A673 (cell line): ENCODE measurements around the gene CPA4. TPM values are rescaled to one million over a fixed set of nuclear protein-coding genes. Genes with fewer than 3 reads are reported as not detected.
A peak's percentile ranks its signal among the peaks of the same experiment; 100 is the strongest.
"Not testable (repeated sequence)": the region's sequence is repeated elsewhere in the genome, so short reads cannot be mapped to it uniquely, and the experiment has no call there.

Source experiments
- Bru-seq: library from RNA; stranded (reverse); fragments of 400-500 nt; gene quantifications from one replicate; lab custom pipeline; 2021; lab: Mats Ljungman, UMichigan
- BruChase-seq, 2 experiments: library from RNA; stranded (reverse); fragments of 400-500 nt; gene quantifications; one replicate each; lab custom pipeline; 2021; lab: Mats Ljungman, UMichigan
- BruUV-seq: library from RNA; stranded (reverse); fragments of 400-500 nt; replicated peaks from 2 replicates; lab custom pipeline; 2021; lab: Mats Ljungman, UMichigan
- CTCF ChIA-PET: fragments of 300-600 bp; sonication (Branson Sonifier 250); formaldehyde crosslinking; loops from one replicate; lab custom pipeline; 2022; ENCODE audit warnings: antibody characterized with exemption; lab: Charles Lee
- POLR2A ChIA-PET: fragments of 300-600 bp; sonication (Branson Sonifier 250); formaldehyde crosslinking; loops from one replicate; lab custom pipeline; 2022; ENCODE audit warnings: antibody characterized with exemption; ENCODE audit not compliant: low non-redundant PET; lab: Charles Lee
- DNase-seq: peaks from one replicate; pipeline ENCODE4 v3.0.0-alpha.2; 2015; ENCODE audit warnings: low spot score
- H3K27ac ChIP-seq: fragments of 200-600 bp; sonication (generic); 2 replicates; pipeline ENCODE4 v1.5.1; 2016; ENCODE audit warnings: mixed run types, low read depth, mild to moderate bottlenecking, mixed read lengths, antibody characterized with exemption, low read length; ENCODE audit not compliant: poor library complexity, severe bottlenecking
- H3K27me3 ChIP-seq: fragments of 200-600 bp; sonication (generic); replicated peaks from 2 replicates; pipeline ENCODE4 v1.6.1; 2017; ENCODE audit warnings: mixed run types, low read depth, mild to moderate bottlenecking, mixed read lengths, antibody characterized with exemption, low read length; ENCODE audit not compliant: insufficient read depth, poor library complexity
- H3K36me3 ChIP-seq: fragments of 200-600 bp; sonication (generic); 2 replicates; pipeline ENCODE4 v1.6.1; 2016; ENCODE audit warnings: mixed run types, mild to moderate bottlenecking, mixed read lengths, antibody characterized with exemption, low read length; ENCODE audit not compliant: insufficient read depth, poor library complexity, severe bottlenecking
- H3K4me1 ChIP-seq: fragments of 200-600 bp; sonication (generic); 2 replicates; pipeline ENCODE4 v1.6.1; 2017; ENCODE audit warnings: mixed run types, mild to moderate bottlenecking, mixed read lengths, antibody characterized with exemption, low read length; ENCODE audit not compliant: insufficient read depth, poor library complexity, severe bottlenecking
- H3K4me3 ChIP-seq: fragments of 200-600 bp; sonication (generic); 2 replicates; pipeline ENCODE4 v1.5.1; 2016; ENCODE audit warnings: low read depth, mixed run types, mild to moderate bottlenecking, mixed read lengths, low read length; ENCODE audit not compliant: poor library complexity, severe bottlenecking
- H3K9me3 ChIP-seq: fragments of 200-600 bp; sonication (generic); 2 replicates; pipeline ENCODE4 v1.6.1; 2016; ENCODE audit warnings: mixed run types, low read depth, mild to moderate bottlenecking, mixed read lengths, antibody characterized with exemption, low read length; ENCODE audit not compliant: poor library complexity, severe bottlenecking
- EZH2 ChIP-seq: fragments of 200-600 bp; sonication (generic); IDR thresholded peaks from 2 replicates; pipeline ENCODE4 v1.6.1; 2017; ENCODE audit warnings: borderline replicate concordance, low read depth, mild to moderate bottlenecking, mixed read lengths, antibody characterized with exemption, low read length; ENCODE audit not compliant: poor library complexity, severe bottlenecking
- intact Hi-C: fragments of 100-400 bp; cut with micrococcal nuclease; formaldehyde crosslinking; loops from one replicate; pipeline ENCODE4 v1.10.0; 2022; ENCODE audit not compliant: unreplicated experiment
- long read RNA-seq: library from polyadenylated mRNA; stranded (forward); transcript quantifications from one replicate; pipeline ENCODE4 v2.0.0, GENCODE V29; 2022
- total RNA-seq: library from RNA; stranded (reverse); gene quantifications from 2 replicates; pipeline ENCODE4 v1.2.3, GENCODE V29; 2021
- TF ChIP-seq, protein P1 (sequence below): fragments of 300-800, 200-600 bp; sonication (generic); conservative IDR thresholded peaks from 2 replicates; pipeline ENCODE4 v1.5.1; 2017; ENCODE audit warnings: low read depth, mild to moderate bottlenecking, antibody characterized with exemption, low read length, moderate library complexity, mixed read lengths

The CPA4 gene, protein sequence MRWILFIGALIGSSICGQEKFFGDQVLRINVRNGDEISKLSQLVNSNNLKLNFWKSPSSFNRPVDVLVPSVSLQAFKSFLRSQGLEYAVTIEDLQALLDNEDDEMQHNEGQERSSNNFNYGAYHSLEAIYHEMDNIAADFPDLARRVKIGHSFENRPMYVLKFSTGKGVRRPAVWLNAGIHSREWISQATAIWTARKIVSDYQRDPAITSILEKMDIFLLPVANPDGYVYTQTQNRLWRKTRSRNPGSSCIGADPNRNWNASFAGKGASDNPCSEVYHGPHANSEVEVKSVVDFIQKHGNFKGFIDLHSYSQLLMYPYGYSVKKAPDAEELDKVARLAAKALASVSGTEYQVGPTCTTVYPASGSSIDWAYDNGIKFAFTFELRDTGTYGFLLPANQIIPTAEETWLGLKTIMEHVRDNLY
- total RNA-seq (0.35 TPM in 1 of 2 replicates, not detected in the other), Bru-seq, nascent RNA (not detected), BruChase-seq, experiment 1, labeled RNA remaining after a 2-hour chase (percentile 12 among the genes with signal in this experiment), BruChase-seq, experiment 2, labeled RNA remaining after a 6-hour chase (percentile 14 among the genes with signal in this experiment)
- long read RNA-seq = 0 reads

DNA sequence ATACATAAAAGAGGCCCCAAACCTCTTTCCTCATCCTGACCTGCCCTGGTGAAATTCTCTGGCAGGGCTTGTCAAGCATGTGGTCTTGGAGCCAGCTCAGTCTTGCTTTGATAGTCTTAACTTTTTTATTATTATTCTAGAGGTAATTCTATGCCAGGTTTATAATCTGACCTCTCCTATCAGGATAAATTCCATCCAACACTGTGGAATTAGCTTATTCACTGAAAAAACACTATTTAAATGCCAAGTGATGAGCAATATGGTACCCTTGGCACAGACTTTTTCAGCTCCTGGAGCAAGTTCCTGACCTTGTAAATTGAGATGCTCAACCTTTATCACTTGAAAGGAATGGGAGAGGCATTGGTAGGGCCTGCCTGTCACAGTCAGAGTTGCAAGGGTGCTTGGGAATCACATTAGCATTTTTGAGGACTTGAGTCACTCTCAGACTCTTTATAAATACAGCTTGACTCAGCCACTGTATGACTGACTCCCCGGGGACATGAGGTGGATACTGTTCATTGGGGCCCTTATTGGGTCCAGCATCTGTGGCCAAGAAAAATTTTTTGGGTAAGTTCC, at the start of gene CPA4:
CPA4 (plus strand) TSS at position 480 of the 576 bp plus-strand sequence; CDS start at position 500, 20 bp downstream.
- no peak within 1 kb of the TSS for H3K4me3 ChIP-seq
- H3K27me3 ChIP-seq = no peaks in the 10 kb centered on the region
- no TSS peak for BruUV-seq
- ChIA-PET CTCF (no interaction called here), POLR2A (interaction anchor here (0.7 kb wide), 1 partner anchor 283 kb away, joined by 3 read pairs; no protein-coding TSS in a partner anchor)
- DNase-seq = peak; percentile 21
- TF ChIP-seq, protein P1, sequence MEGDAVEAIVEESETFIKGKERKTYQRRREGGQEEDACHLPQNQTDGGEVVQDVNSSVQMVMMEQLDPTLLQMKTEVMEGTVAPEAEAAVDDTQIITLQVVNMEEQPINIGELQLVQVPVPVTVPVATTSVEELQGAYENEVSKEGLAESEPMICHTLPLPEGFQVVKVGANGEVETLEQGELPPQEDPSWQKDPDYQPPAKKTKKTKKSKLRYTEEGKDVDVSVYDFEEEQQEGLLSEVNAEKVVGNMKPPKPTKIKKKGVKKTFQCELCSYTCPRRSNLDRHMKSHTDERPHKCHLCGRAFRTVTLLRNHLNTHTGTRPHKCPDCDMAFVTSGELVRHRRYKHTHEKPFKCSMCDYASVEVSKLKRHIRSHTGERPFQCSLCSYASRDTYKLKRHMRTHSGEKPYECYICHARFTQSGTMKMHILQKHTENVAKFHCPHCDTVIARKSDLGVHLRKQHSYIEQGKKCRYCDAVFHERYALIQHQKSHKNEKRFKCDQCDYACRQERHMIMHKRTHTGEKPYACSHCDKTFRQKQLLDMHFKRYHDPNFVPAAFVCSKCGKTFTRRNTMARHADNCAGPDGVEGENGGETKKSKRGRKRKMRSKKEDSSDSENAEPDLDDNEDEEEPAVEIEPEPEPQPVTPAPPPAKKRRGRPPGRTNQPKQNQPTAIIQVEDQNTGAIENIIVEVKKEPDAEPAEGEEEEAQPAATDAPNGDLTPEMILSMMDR = no peak
- TF ChIP-seq EZH2 = no peak
- H3K36me3 ChIP-seq = no peaks in the 10 kb centered on the region
- H3K27ac ChIP-seq = no peak within 1 kb of the TSS
- H3K9me3 ChIP-seq = no peaks in the 10 kb centered on the region
- H3K4me1 ChIP-seq = no peaks in the 10 kb centered on the region
- intact Hi-C loops = no loop called here

DNA sequence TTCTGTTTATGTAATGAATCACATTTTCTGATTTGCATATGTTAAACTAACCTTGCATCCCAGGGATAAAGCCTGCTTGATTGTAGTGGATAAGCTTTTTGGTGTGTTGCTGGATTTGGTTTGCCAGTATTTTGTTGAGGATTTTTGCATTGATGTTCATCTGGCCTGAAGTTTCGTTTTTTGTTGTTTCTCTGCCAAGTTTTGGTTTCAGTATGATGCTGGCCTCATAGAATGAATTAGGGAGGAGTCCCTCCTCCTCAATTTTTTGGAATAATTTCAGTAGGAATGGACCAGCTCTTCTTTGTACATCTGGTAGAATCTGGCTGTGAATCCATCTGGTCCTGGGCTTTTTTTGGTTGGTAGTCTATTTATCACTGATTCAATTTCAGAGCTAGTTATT, 49.5 kb upstream of the CPA4 start:
- POLR2A ChIA-PET, H3K4me3 ChIP-seq, H3K27ac ChIP-seq, H3K36me3 ChIP-seq, BruUV-seq, H3K27me3 ChIP-seq, H3K9me3 ChIP-seq, H3K4me1 ChIP-seq, DNase-seq, CTCF ChIA-PET: not testable (repeated sequence)
- intact Hi-C loops = loop anchor here (2.0 to 5.0 kb wide), 3 partner anchors 249 to 589 kb away; partner anchors contain the start of gene MEST

DNA sequence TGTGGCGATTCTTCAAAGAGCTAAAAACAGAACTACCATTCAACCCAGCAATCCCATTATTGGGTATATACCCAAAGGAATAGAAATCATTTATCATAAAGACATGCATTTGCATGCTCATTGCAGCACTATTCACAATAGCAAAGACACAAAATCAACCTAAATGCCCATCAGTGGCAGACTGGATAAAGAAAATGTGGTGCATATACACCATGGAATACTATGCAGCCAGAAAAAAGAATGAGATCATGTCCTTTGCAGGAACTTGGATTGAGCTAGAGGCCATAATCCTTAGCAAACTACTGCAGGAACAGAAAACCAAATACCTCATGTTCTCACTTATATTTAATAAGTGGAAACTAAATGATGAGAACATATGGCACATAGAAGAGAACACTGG, 46.5 kb upstream of the CPA4 start:
- H3K27ac ChIP-seq, H3K36me3 ChIP-seq, DNase-seq, H3K27me3 ChIP-seq, BruUV-seq, H3K9me3 ChIP-seq, H3K4me1 ChIP-seq, POLR2A ChIA-PET, H3K4me3 ChIP-seq, intact Hi-C loops, CTCF ChIA-PET: not testable (repeated sequence)

GRCh38 chr7:130248842-130249241, 44.1 kb upstream of the CPA4 start:
- CTCF ChIA-PET, DNase-seq: not testable (repeated sequence)

DNA sequence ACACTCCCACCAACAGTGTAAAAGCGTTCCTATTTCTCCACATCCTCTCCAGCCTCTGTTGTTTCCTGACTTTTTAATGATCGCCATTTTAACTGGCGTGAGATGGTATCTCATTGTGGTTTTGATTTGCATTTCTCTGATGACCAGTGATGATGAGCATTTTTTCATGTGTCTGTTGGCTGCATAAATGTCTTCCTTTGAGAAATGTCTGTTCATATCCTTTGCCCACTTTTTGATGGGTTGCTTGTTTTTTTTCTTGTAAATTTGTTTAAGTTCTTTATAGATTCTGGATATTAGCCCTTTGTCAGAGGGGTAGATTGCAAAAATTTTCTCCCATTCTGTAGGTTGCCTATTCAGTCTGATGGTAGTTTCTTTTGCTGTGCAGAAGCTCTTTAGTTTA, 43.3 kb upstream of the CPA4 start:
- intact Hi-C loops, H3K4me3 ChIP-seq, H3K36me3 ChIP-seq, H3K27ac ChIP-seq, BruUV-seq, H3K4me1 ChIP-seq, DNase-seq, H3K27me3 ChIP-seq, CTCF ChIA-PET, H3K9me3 ChIP-seq: not testable (repeated sequence)
- POLR2A ChIA-PET = interaction anchor here (0.6 kb wide), 1 partner anchor 26 kb away, joined by 3 read pairs; no protein-coding TSS in a partner anchor

More at GRCh38 chr7:130248842-130249241, 44.1 kb upstream of the CPA4 start:
- H3K4me3 ChIP-seq, H3K4me1 ChIP-seq, H3K27me3 ChIP-seq, H3K36me3 ChIP-seq, intact Hi-C loops, BruUV-seq, H3K27ac ChIP-seq, H3K9me3 ChIP-seq: not testable (repeated sequence)
- POLR2A ChIA-PET = interaction anchor here (0.6 kb wide), 1 partner anchor 27 kb away, joined by 3 read pairs; no protein-coding TSS in a partner anchor
